ENCODE results near the gene HOTAIR.

HOTAIR gene

GRCh38 chr12:53955776-53956250 lies 18.9 kb downstream of the HOTAIR start:
- DNase-seq: no peak

DNA sequence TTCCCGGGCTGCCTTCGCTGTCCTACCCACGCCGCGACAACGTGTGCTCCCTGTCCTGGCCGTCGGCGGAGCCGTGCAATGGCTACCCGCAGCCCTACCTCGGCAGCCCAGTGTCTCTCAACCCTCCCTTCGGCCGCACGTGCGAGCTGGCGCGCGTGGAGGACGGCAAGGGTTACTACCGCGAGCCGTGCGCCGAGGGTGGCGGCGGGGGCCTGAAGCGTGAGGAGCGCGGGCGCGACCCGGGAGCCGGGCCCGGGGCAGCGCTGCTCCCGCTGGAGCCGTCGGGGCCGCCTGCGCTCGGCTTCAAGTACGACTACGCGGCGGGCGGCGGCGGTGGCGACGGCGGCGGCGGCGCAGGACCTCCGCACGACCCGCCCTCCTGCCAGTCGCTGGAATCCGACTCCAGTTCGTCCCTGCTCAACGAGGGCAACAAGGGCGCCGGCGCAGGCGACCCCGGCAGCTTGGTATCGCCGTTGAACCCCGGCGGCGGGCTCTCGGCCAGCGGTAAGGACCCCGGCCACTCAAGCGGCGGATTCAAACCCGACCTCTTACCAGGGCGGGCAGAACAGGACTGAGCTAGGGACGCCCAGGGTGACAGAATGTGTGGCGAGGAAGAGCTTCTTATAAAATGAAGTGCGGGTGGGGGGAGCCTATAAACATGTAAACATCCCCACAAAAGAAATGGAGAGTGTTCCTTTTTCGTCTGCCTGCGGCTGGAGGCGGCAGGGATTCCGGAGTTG lies 19.5 kb downstream of the HOTAIR start:
- no peak for DNase-seq

DNA sequence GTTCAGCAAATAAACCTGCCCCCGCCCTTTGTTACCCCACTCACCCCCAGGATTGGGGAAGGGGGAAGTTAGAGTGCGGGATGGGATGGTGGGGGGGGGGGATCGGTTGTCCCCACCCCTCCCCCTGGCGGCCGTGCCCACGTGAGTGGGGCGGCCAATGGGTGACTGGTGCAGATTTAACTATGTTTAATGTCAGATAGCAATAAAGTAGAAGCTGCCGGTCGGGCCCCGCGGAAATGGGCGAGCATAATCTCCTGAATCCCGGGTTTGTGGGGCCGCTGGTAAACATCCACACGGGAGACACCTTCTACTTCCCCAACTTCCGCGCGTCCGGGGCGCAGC lies 20.1 kb downstream of the HOTAIR start, which contains the start of gene HOXC12:
Gene HOXC12, plus strand, starts transcription at position 210 of the 342 bp plus-strand sequence. Its CDS starts 27 bp downstream, at position 237.
- no peak for DNase-seq

- DNase-seq: no peak
Measured at GRCh38 chr12:53953831-53954693, 20.7 kb downstream of the HOTAIR start.

GRCh38 chr12:53952871-53953734 lies 21.7 kb downstream of the HOTAIR start:
- DNase-seq: no peak

- DNase-seq: no peak
Measured at GRCh38 chr12:53952335-53952694, 22.4 kb downstream of the HOTAIR start.

- no peak for DNase-seq
Measured at GRCh38 chr12:53951577-53952334, 23.0 kb downstream of the HOTAIR start.

GRCh38 chr12:53950789-53951576 lies 23.8 kb downstream of the HOTAIR start:
- DNase-seq: no peak

DNA sequence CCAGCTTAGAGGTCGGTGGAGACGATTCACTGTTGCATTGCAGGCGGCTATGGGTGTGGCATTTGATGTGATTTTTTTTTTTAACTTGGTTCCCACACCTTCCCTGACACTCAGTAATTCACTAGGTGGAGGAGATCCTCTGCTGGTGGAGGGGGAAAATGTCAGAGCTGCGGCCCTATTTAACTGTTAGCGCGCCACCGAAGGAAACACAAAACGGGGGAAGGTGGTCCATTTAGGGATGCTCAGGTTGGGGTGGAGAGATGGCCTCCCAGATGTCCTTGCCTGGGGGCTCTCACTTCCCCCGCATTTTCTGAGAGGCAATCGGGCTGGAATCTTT lies 24.3 kb downstream of the HOTAIR start:
- peak; percentile 7 for DNase-seq

- DNase-seq: peak; percentile 70
Measured at GRCh38 chr12:53949631-53950436, 24.9 kb downstream of the HOTAIR start.

DNA sequence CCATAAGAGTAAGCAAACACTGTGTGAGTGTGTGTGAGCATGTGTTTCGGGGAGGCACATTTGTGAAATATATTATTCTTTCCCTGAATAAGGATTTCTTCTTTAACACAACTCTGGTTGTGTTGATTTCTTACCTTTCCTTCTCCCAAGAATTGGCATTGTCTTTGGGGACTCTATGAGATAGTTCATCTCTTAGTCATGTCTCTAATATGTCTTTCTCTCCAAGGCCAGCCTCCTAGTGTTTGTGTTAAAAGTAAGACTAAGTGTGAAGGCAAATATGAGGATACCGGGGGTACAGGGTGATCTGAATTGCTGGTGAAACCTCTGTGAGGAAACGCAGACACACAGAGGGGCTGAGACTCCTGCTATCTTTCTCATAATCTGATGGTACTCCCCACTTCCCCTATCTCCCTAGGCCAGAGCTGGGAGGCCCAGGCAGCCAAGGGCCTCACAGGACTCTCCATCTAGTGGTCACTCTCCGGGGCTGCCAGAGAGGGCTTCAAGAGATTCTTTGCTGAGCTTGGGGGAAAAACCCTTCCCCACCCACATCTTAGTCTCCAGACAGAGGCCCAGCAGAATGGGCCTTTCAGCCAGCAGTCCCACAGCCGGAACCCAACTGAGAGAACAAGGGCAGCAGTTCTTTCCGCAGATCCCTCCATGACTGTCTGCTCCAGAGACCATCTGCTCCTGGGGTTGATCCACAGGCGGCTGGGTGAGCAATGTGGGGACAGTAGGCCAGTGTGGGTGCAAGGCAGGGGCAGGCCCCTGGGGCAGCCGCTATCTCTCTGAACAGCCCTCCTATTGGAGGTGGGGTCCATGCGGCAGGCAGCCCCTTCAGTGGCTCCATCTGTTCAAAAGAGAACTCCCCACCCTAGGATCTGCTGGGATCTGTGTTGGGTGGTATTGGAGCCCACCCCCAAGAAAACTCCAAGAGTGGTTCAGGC lies 25.8 kb downstream of the HOTAIR start:
- no peak for DNase-seq

DNA sequence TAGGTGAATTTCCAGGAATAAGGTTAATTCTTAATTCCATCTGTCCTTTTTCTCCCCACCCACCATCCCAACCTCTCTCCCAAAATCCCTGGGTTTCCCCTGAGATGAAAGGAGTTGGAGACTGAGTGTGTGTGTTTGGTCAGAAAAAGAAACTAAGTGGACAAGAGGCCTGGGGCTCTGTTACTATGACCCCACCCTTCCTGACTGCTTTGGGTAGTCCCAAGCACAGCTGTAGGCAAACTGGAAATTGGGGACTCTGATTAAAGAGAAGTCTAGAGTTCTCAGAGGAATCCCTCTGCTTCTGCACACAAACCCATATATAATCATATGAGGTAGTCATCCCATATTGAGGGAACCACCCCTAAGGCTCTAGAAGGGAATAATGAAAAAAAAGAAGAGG lies 27.0 kb downstream of the HOTAIR start:
- no peak for DNase-seq

GRCh38 chr12:53944907-53945847 lies 29.6 kb downstream of the HOTAIR start:
- no peak for DNase-seq

DNA sequence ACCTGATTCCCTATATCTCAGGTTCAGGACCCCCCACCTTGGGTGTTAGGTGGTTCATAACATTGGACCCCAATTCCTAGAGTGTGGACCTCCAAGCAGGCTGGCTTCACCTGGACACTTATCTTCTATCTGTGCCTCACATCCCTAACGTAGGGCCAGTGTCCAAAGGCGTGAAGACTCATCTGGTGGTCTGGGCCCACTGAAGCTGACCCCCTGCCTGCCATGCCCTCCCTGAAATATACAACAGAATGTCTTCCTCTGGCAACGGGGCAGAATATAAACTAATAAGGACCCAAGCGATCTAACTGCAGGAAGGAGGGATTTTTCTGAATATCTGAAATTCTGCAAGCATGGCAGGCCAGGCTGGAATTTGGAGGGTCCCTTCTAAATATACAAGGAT lies 30.5 kb downstream of the HOTAIR start:
- DNase-seq: no peak

DNA sequence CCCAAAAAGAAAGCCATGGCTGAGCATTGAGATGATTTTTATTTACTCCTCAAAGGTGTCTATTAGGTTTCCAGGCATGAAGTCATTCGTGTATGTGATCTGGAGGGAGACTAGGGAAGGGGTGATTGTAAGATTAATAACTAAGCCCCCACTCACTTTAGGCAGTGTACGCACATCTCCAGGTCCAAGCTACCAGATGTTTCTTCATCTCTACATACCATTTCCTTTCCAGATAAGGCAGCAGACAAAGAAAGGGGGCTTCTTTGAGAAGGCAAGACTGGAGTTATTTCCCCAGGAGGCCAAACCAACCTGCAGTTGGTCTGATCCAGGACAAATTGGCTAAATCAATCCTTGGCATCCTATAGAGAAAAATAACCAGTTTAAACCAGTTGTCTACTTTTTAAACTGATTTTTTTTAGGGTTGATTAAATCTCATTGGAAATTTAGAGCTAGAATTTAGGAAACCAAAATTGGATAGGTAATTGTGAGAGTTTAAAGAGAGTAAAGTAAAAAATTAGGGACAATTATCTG lies 32.2 kb downstream of the HOTAIR start:
- DNase-seq: no peak

GRCh38 chr12:53941750-53942149 lies 33.0 kb downstream of the HOTAIR start:
- no peak for DNase-seq

- no peak for DNase-seq
Measured at GRCh38 chr12:53941187-53941586, 33.6 kb downstream of the HOTAIR start.

DNA sequence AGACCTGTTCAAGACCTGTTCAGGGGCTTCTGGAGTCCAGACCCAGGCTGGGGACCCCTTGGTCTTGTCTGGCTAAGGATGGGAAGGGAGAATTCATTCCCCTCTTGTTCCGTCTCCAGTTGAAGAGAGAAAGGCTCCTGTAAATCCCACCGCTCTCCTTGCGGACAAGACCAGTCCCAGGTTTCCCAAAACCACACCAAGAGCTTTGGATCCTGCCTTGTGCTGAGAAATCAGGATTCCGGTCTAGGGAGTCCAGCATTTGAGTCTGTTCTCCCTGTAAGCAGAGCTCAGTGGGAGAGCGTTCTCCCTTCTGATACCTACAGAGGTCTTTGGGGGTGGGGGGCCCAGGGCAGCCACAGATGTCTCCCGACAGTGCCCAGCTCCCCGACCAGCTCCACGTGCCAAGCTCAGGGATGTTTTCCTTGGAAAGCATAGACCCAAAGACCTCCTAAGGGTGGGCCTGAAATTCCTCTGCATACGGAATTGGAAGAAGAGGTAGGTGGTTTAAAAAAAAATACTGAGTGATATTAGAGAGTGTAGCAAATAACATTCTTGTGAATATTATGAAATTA lies 34.2 kb downstream of the HOTAIR start:
- no peak for DNase-seq
